Neural cell (in vitro differentiated cells): ENCODE measurements around the gene CMTM8.

Experiments
- CTCF ChIP-seq: fragments of 450-650 bp; IDR thresholded peaks from 2 replicates; pipeline ENCODE4 v1.5.1; 2014; ENCODE audit warnings: antibody characterized with exemption, mild to moderate bottlenecking, moderate library complexity; ENCODE audit not compliant: poor library complexity, severe bottlenecking
- EP300 ChIP-seq: fragments of 450-650 bp; conservative IDR thresholded peaks from 2 replicates; pipeline ENCODE4 v1.6.1; 2014; ENCODE audit warnings: antibody characterized with exemption, mild to moderate bottlenecking, moderate library complexity; ENCODE audit not compliant: poor library complexity, severe bottlenecking
- EZH2 ChIP-seq: fragments of 200-600, 300-800 bp; shearing (Covaris generic), sonication (generic); IDR thresholded peaks from 2 replicates; pipeline ENCODE4 v1.6.1; 2014; ENCODE audit warnings: antibody characterized with exemption, low read length, borderline replicate concordance, mild to moderate bottlenecking; ENCODE audit not compliant: insufficient read depth, poor library complexity, severe bottlenecking
- POLR2AphosphoS5 ChIP-seq: IDR thresholded peaks from 2 replicates; pipeline ENCODE4 v1.6.1; 2012
- RAD21 ChIP-seq: fragments of 450-650 bp; conservative IDR thresholded peaks from 2 replicates; pipeline ENCODE4 v1.6.1; 2014; ENCODE audit warnings: antibody characterized with exemption, mild to moderate bottlenecking, moderate library complexity
- SMC3 ChIP-seq: fragments of 450-650 bp; conservative IDR thresholded peaks from 2 replicates; pipeline ENCODE4 v1.6.1; 2014; ENCODE audit warnings: antibody characterized with exemption, mild to moderate bottlenecking, moderate library complexity; ENCODE audit not compliant: poor library complexity

- TF ChIP-seq CTCF (no peak), EP300 (no peak), SMC3 (no peak), RAD21 (no peak), POLR2AphosphoS5 (no peak), EZH2 (no peak)
Measured at GRCh38 chr3:32239307-32240158, 1.1 kb downstream of the CMTM8 start.
